GM21825 (cell line): ENCODE measurements around the gene SPOPL.
"Not testable (repeated sequence)": the region's sequence is repeated elsewhere in the genome, so short reads cannot be mapped to it uniquely, and the experiment has no call there.

ENCODE experiments used
- ATAC-seq: cut with Tn5 transposase; IDR thresholded peaks from one replicate; pipeline ENCODE4 v1.9.1; 2021; ENCODE audit warnings: mild to moderate bottlenecking, moderate library complexity; ENCODE audit not compliant: unreplicated experiment

Gene SPOPL

GRCh38 chr2:138522556-138522955 is 21.0 kb downstream of the SPOPL start:
- peak; percentile 63 for ATAC-seq

- ATAC-seq: peak; percentile 42
These were observed 21.6 kb downstream of the SPOPL start for GRCh38 chr2:138523018-138523672.

GRCh38 chr2:138523673-138524042 is 22.1 kb downstream of the SPOPL start:
- ATAC-seq: not testable (repeated sequence)

GRCh38 chr2:138524353-138524752 is 22.8 kb downstream of the SPOPL start:
- ATAC-seq: not testable (repeated sequence)

DNA sequence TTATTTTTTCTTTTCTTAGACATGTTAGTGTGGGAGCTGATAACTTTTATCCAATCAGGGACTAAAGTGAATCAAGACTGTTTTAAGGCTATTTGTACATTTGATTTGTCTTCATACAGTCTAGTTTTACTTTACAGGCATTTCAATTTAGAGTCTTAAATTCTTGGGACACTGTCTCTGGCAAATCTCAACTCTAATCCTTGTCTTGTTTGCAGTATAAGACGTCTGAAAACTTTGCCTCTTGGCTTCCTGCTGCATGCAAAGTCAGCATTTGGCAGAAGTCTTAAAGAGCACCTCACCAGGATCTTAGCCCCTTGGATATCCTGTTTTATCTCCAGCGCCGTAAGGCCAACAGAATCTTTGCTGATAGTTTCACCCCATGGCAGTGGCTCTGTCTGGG is 30.3 kb downstream of the SPOPL start:
- ATAC-seq: no peak

GRCh38 chr2:138534791-138535190 is 33.2 kb downstream of the SPOPL start:
- ATAC-seq: no peak

- peak; percentile 84 for ATAC-seq
These were observed 34.7 kb downstream of the SPOPL start for GRCh38 chr2:138536302-138536701.

- ATAC-seq: peak; percentile 12
These were observed 35.2 kb downstream of the SPOPL start for GRCh38 chr2:138536740-138537139.

DNA sequence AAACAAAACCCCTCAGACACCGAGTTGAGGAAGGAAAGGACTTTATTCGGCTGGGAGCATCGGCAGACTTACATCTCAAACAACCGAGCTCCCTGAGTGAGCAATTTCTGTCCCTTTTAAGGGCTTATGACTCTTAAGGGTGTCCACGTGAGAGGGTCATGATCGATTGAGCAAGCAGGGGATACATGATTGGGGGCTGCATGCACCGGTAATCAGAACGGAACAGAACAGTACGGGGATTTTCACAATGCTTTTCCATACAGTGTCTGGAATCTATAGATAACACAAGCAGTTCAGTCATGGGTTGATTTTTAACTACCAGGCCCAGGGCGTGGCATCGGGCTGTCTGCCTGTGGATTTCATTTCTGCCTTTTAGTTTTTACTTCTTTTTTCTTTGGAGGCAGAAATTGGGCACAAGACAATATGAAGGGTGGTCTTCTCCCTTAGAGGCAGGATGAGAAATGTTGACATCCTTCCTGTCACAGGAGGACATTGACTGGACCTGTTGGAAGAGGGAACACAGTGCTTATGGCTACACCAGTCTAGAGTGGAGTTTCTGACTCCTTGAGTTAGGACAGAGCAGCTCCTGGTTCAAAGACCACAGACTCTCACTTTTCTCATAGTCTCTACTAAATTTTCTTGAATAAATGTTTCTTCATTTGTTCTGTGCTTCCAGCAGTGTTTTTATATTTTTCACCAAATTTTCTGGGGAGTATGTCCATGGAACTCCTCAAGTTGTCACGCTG is 35.8 kb downstream of the SPOPL start:
- peak; percentile 14 for ATAC-seq

- not testable (repeated sequence) for ATAC-seq
These were observed 42.6 kb downstream of the SPOPL start for GRCh38 chr2:138544206-138544605.

- no peak for ATAC-seq
These were observed 47.2 kb downstream of the SPOPL start for GRCh38 chr2:138548796-138549195.

DNA sequence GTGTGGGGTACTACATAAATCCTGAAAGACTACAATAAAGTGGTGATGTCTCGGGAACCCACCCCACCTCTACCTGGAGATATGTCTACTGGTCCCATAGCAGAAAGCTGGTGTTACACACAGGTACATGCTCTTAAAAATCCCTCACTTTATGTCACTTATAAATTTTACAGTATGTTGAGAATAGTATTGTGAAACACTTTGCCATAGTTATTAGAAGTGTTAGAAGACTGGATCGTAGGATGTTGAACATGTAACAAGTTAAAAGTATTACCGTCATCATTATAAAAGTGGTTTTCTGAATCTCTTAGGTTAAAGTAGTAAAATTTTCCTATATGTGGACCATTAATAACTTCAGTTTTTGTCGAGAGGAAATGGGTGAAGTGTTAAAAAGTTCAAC is 48.6 kb downstream of the SPOPL start:
- ATAC-seq: no peak

DNA sequence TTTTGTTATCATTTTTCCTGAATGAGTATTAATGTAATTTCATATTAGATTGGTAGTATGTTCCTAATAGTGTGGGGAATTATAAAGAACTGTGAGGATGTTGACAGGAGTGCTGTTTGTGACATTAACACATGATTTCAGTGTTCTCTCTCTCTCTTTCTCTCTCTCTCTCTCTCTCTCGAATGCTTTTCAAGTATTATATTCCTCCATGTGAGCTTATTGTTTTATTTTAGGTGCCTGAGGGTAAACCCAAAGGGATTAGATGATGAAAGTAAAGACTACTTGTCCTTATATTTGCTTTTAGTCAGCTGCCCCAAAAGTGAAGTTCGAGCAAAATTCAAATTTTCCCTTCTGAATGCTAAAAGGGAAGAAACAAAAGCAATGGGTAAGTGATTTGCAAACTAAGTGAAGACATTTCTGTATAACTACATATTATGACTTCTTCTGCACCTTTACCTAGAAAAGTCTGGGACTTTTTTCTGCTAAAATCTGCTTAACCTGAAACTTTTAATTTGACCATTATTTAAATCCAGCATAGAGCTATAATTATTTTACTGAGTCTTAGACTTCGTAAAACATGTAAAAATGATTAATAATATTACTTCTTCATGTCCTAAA is 49.2 kb downstream of the SPOPL start:
- no peak for ATAC-seq

- no peak for ATAC-seq
These were observed 52.6 kb downstream of the SPOPL start for GRCh38 chr2:138554123-138554522.

GRCh38 chr2:138559641-138560040 is 58.1 kb downstream of the SPOPL start:
- ATAC-seq: no peak

DNA sequence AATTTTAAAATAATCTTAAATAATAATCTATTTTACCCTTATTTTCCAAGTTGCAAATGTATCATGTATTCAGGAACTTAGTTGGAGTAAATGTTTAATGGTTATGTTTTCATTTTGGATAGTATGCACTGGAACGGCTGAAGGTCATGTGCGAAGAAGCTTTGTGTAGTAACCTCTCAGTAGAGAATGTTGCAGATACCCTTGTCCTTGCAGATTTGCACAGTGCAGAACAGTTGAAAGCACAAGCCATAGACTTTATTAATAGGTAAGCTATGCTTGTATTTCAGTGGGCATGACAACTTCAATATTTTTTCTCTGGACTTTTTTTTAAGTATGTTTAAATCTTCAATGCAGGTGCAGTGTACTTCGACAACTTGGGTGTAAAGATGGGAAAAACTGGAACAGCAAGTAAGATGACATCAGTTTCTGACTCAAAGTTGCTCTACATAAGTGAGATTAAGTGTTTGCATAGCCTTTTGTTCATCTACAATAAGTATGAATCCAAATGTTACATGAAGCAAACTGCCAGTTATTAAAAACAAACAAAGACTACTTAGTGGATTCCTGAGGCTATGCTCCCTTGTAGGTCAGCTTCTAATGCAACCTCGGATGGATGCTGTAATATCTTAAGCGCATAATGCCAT is 63.1 kb downstream of the SPOPL start:
- no peak for ATAC-seq

- ATAC-seq: no peak
These were observed 63.6 kb downstream of the SPOPL start for GRCh38 chr2:138565230-138565598.

- ATAC-seq: no peak
These were observed 70.7 kb downstream of the SPOPL start for GRCh38 chr2:138572318-138572717.

DNA sequence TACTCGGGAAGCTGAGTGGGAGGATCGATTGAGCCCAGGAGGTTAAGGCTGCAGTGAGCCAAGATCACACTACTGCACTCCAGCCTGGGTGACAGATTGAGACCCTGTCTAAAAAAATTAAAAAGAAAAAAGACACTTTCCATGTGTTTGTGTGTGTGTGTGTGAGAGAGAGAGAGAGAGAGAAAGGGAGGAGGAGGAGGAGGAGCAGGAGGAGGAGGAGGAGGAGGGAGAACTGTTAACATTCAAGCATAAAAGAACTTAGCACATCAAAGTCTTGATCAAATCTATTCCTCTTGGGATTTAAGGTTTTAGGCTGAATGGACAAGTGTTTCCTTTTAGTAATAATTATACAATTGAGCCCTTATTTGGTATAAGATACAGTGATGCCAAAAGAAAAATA is 75.5 kb downstream of the SPOPL start:
- no peak for ATAC-seq

DNA sequence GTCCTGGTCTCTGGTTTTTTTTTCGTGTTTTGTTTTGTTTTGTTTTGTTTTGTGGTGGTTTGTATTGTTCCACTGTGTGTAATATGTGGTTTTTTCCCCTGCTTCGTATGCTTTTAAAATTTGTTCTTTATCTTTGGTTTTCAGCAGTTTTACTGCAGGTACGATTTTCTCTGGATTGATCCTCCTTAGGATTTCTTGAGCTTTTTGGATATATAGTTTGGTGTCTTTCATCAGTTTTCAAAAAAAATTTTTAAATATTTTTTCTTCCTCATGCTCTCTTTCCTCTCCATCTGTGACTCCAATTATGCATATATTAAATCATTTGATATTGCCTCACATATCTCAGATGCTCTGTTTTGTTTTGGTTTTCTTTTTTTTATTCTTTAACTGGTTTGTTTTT is 78.0 kb downstream of the SPOPL start:
- ATAC-seq: no peak

DNA sequence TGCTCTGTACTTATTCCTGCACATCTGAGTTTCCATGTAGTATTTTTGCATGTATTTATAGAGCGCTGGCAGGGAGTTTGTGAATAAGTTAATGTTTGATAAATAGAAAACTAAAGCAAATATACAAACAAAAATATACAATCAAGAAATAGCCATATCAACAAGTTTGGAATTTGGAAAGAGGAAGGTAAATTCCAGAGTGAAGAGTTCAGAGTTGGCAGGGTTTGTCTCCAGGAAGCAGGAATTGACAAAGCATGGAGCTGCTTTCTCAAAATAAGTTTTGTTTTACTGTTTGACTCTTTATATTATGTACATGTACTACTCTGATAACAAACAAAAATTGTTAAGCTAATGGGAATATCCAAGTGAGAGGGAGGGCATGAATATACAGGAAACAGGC is 80.3 kb downstream of the SPOPL start:
- no peak for ATAC-seq

DNA sequence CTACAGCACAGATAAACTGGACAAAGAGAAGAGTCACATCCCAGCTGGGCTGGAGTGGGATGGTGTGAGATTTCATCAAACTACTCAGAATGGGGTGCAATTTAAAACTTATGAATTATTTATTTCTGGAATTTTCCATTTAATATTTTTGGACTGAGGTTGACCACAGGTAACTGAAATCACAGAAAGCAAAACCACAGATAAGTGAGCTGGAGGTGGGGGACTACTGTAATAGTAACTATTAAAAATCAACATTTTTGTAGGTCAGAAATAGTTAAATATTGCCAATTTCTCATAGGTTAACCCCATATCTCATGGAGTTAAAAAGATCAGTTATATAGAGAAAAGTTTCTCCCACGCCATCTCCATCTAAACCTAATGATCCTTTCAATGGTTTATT is 88.1 kb downstream of the SPOPL start:
- no peak for ATAC-seq
